K562 (cell line): Measurements from ENCODE around the gene ECM2. TPM values are rescaled to one million over a fixed set of nuclear protein-coding genes. Genes with fewer than 3 reads are reported as not detected.

Source experiments
- ATAC-seq: fragments of 200-7000 bp; cut with Tn5 transposase; 3 replicates; pipeline ENCODE4 v1.9.1; 2020; ENCODE audit warnings: moderate library complexity
- BruUV-seq: library from RNA; stranded (reverse); fragments of 400-500 nt; replicated peaks from 2 replicates; lab custom pipeline; 2021; lab: Mats Ljungman, UMichigan
- CTCF ChIA-PET: fragments of 300-600 bp; formaldehyde crosslinking; extraction: SDS; loops from one replicate; lab custom pipeline; 2021; ENCODE audit warnings: low intra/inter-chr PET ratio; lab: Yijun Ruan, JAX
- POLR2A ChIA-PET: fragments of 300-600, 350-650 bp; sonication (Branson Sonifier 250); formaldehyde crosslinking; extraction: SDS; loops from one replicate; lab custom pipeline; 2021; ENCODE audit warnings: antibody characterized with exemption, inconsistent platforms; lab: Yijun Ruan, JAX
- DNase-seq, 4 experiments: peaks; one replicate each; pipeline versions ENCODE4 v3.0.0 to v3.0.0-alpha.2; 2011 to 2018; ENCODE audit warnings: low spot score in 3 of 4, mixed read lengths in 3 of 4; ENCODE audit errors: extremely low read depth in 1 of 4
- FAIRE-seq: peaks from 2 replicates; lab custom pipeline; 2011; peaks lifted over from hg19 to GRCh38; lab: Jason Lieb, UNC
- H2AFZ ChIP-seq: 2 replicates; pipeline ENCODE4 v1.6.0; 2011; ENCODE audit warnings: low read depth, low read length, control low read depth, inconsistent platforms
- H3K27ac ChIP-seq: fragments of 200-600 bp; 3 replicates; pipeline ENCODE4 v1.8.0; 2011; ENCODE audit warnings: low read depth, mild to moderate bottlenecking, control low read depth, inconsistent platforms, low read length, moderate library complexity, mixed read lengths; ENCODE audit errors: extremely low read depth
- H3K27me3 ChIP-seq, 2 experiments: fragments of 300-600 bp in 1 of 2; 2 replicates in 1 of 2; 3 replicates in 1 of 2; pipeline versions ENCODE4 v1.6.0 to v1.8.0; 2011; ENCODE audit warnings: inconsistent platforms in 2 of 2, low read length in 2 of 2, mild to moderate bottlenecking in 1 of 2, mixed read lengths in 1 of 2, moderate library complexity in 1 of 2; ENCODE audit not compliant: control insufficient read depth in 2 of 2, insufficient read depth in 2 of 2
- H3K36me3 ChIP-seq: fragments of 300-600 bp; 3 replicates; pipeline ENCODE4 v1.8.0; 2011; ENCODE audit warnings: mild to moderate bottlenecking, low read length, inconsistent platforms; ENCODE audit not compliant: control insufficient read depth, insufficient read depth
- H3K4me1 ChIP-seq, 2 experiments: fragments of 200-600 bp in 1 of 2; replicated peaks in 1 of 2; 2 replicates in 1 of 2; 3 replicates in 1 of 2; pipeline versions ENCODE4 v1.5.1 to v1.8.0; 2011; ENCODE audit warnings: inconsistent platforms in 2 of 2, low read length in 2 of 2, mild to moderate bottlenecking in 1 of 2, mixed read lengths in 1 of 2, moderate library complexity in 1 of 2; ENCODE audit not compliant: control insufficient read depth in 2 of 2, insufficient read depth in 2 of 2
- H3K4me2 ChIP-seq: 2 replicates; pipeline ENCODE4 v1.6.1; 2011; ENCODE audit warnings: low read length, control low read depth, inconsistent platforms, mixed read lengths; ENCODE audit not compliant: insufficient read depth
- H3K4me3 ChIP-seq: fragments of 200-600 bp; sonication (generic), shearing (Covaris generic); 2 replicates; pipeline ENCODE4 v1.5.1; 2016; ENCODE audit warnings: control low read depth, inconsistent platforms
- H3K79me2 ChIP-seq: fragments of 200-600 bp; 3 replicates; pipeline ENCODE4 v1.8.0; 2011; ENCODE audit warnings: low read length, inconsistent platforms; ENCODE audit not compliant: control insufficient read depth, insufficient read depth
- H3K9ac ChIP-seq, 2 experiments: 2 replicates each; pipeline versions ENCODE4 v1.6.0 to v1.6.1; 2011; ENCODE audit warnings: low read depth in 2 of 2, low read length in 2 of 2, control low read depth in 1 of 2, inconsistent platforms in 1 of 2, mild to moderate bottlenecking in 1 of 2, mixed read lengths in 1 of 2; ENCODE audit not compliant: insufficient read depth in 1 of 2
- H3K9me1 ChIP-seq: one replicate; pipeline ENCODE4 v1.6.0; 2011; ENCODE audit warnings: inconsistent platforms, mild to moderate bottlenecking, low read length, moderate library complexity; ENCODE audit not compliant: control insufficient read depth, insufficient read depth
- H3K9me3 ChIP-seq: replicated peaks from 2 replicates; pipeline ENCODE4 v1.5.1; 2011; ENCODE audit warnings: low read depth, low read length, inconsistent platforms; ENCODE audit not compliant: control insufficient read depth, insufficient read depth
- H4K20me1 ChIP-seq: replicated peaks from 2 replicates; pipeline ENCODE4 v1.6.1; 2011; ENCODE audit warnings: low read length, inconsistent platforms, mixed read lengths; ENCODE audit not compliant: control insufficient read depth, insufficient read depth
- BMI1 ChIP-seq: fragments of 150-350 bp; IDR thresholded peaks from 2 replicates; pipeline ENCODE4 v1.6.1; 2014; ENCODE audit warnings: low read length
- POLR2H ChIP-seq: IDR thresholded peaks from 2 replicates; pipeline ENCODE4 v1.6.1; 2016; ENCODE audit warnings: missing genetic modification characterization, low read depth, mild to moderate bottlenecking, control low read depth, missing compliant biosample characterization, moderate library complexity
- POLR3G ChIP-seq: IDR thresholded peaks from 2 replicates; pipeline ENCODE4 v1.6.1; 2011; ENCODE audit not compliant: insufficient read length, insufficient replicate concordance; ENCODE audit errors: extremely low read depth
- SIN3A ChIP-seq, 2 experiments: fragments of 150-350 bp in 1 of 2; IDR thresholded peaks; 2 replicates each; pipeline ENCODE4 v1.6.1; 2011 to 2016; ENCODE audit warnings: borderline replicate concordance in 2 of 2, low read depth in 2 of 2, low read length in 2 of 2, mild to moderate bottlenecking in 2 of 2, moderate library complexity in 2 of 2; ENCODE audit not compliant: control insufficient read depth in 1 of 2
- YBX1 ChIP-seq: fragments of 450-650 bp; IDR thresholded peaks from 2 replicates; pipeline ENCODE4 v1.7.1; 2016; ENCODE audit warnings: mild to moderate bottlenecking
- ZFP1 ChIP-seq: fragments of 450-650 bp; formaldehyde crosslinking; IDR thresholded peaks from 2 replicates; pipeline ENCODE4 v1.4.0; 2020; ENCODE audit warnings: mild to moderate bottlenecking, mixed read lengths
- WGBS: fragments of 100-300 bp; shearing (Covaris generic); methylation state at CpG from one replicate; pipeline ENCODE4 v1.1.6; 2016; ENCODE audit warnings: low coverage, mixed read lengths; ENCODE audit not compliant: insufficient coverage; ENCODE audit errors: missing lambda C conversion rate; 5-methylcytosine and 5-hydroxymethylcytosine counted together
- in situ Hi-C: fragments of 300-500 bp; cut with MboI; formaldehyde crosslinking; loops from 4 replicates; pipeline ENCODE4 v1.15.0; 2018; ENCODE audit warnings: inconsistent platforms, mixed read lengths
- intact Hi-C: fragments of 100-400 bp; cut with micrococcal nuclease; formaldehyde crosslinking; loops from 2 replicates; pipeline ENCODE4 v1.14.2; 2022
- polyA plus RNA-seq, 8 experiments: library from polyadenylated mRNA; depleted of rRNA in 4 of 8; stranded (reverse) in 5 of 8; unstranded in 3 of 8; fragments of >200 nt; fragmentation: Nextera tagmentation in 2 of 8; fragmentation: Illumina TruSeq in 1 of 8; extraction: Ambion mirVana in 2 of 8; extraction: Trizol in 1 of 8; gene quantifications; 2 replicates each; pipeline versions ENCODE4 v1.2.1 to v1.2.3, GENCODE V29; 2011 to 2014; ENCODE audit warnings: inconsistent platforms in 1 of 8, missing spikeins in 1 of 8
- total RNA-seq, 7 experiments: library from RNA; depleted of rRNA in 6 of 7; stranded (reverse); fragments of >200 nt in 6 of 7; fragmentation: Illumina TruSeq in 2 of 7; extraction: Trizol in 2 of 7; gene quantifications; 2 replicates each; pipeline versions ENCODE4 v1.2.1 to v1.2.3, GENCODE V29; 2011 to 2021; ENCODE audit warnings: low replicate concordance in 1 of 7

The ECM2 gene
- total and polyA plus RNA-seq, 9 of the 15 experiments (the other 6 are each of a cell fraction or from before 2014, with no cell fraction given): 0.03 to 0.07 TPM; not detected in 7

DNA sequence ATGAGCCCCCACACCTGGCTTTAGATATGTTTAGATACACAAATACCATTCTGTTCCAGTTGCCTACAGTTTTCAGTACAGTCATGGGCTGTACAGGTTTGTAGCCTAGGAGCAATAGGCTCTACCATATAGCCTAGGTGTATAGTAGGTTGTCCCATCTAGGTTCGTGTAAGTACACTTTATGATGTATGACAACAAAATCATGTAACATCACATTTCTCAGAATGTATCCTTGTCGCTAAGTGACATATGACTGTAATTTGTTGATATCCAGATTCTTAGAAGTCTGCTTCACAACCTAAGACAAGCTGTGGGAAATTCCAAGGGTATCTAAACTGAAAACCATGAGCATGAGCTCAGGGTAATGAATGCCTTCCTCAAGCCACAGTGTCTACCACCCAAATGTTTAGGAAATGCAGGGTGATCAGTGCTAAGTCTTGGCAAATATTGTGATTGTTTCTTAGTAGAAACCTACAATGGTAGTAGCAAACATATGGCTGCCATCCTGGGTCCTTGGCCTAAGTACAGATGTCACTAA, 8.4 kb downstream of the ECM2 start:
- Histone ChIP-seq H3K4me3 (no peak overlapping the region), H3K79me2 (no peaks in the 10 kb centered on the region), H3K9me1 (no peaks in the 10 kb centered on the region), H3K4me1 (peaks cover 3 to 17% of the 10 kb centered on the region in 2 experiments; a peak in 4 of 5 replicates), H3K27me3 (no peaks in the 10 kb centered on the region), H3K9ac (no peak overlapping the region), H3K27ac (no peak overlapping the region), H3K36me3 (no peaks in the 10 kb centered on the region), H2AFZ (no peak overlapping the region), H3K9me3 (no peaks in the 10 kb centered on the region), H4K20me1 (no peaks in the 10 kb centered on the region)
- FAIRE-seq (no peak), ATAC-seq (no peak), DNase-seq (no peak)
- POLR2A ChIA-PET: interaction anchor here (0.6 to 0.9 kb wide), 2 partner anchors 75 to 112 kb away, joined by 3 read pairs; no protein-coding TSS in a partner anchor
- CTCF ChIA-PET: interaction anchor here (0.7 kb wide), 1 partner anchor 36 kb away, joined by 4 read pairs; no protein-coding TSS in a partner anchor
- intact Hi-C loops: no loop called here
- in situ Hi-C loops: no loop called here
- WGBS: 49% methylated on average over 2 of the region's 2 CpGs
- TF ChIP-seq POLR2H (no peak), POLR3G (no peak), BMI1 (no peak), ZFP1 (CRISPR knock-in tag) (no peak), SIN3A (IDR thresholded peaks at IDR 0.05; ENCODE audit: borderline replicate concordance in 2 of 2, control insufficient read depth in 1 of 2, low read depth in 2 of 2, low read length in 2 of 2) (no peak), YBX1 (no peak)
- TF ChIP-seq, all 486 proteins: peak for 0
- no TSS peak for BruUV-seq
- H3K4me2 ChIP-seq: no peak overlapping the region
